Stimulated activated CD8-positive, alpha-beta memory T cell treated with anti-CD3 and anti-CD28 coated beads, Interleukin-4, amount 100 ng/mL, for 4 hours (primary cell): ENCODE data around the gene POMT2.

Experiments
- DNase-seq, 2 donors: peaks; one replicate each; pipeline ENCODE4 v3.0.0-alpha.2; 2020; ENCODE audit warnings: low read depth in 2 of 2, low spot score in 1 of 2

POMT2 gene

GRCh38 chr14:77268989-77269600 lies 51.6 kb downstream of the POMT2 start:
- DNase-seq: no peak

DNA sequence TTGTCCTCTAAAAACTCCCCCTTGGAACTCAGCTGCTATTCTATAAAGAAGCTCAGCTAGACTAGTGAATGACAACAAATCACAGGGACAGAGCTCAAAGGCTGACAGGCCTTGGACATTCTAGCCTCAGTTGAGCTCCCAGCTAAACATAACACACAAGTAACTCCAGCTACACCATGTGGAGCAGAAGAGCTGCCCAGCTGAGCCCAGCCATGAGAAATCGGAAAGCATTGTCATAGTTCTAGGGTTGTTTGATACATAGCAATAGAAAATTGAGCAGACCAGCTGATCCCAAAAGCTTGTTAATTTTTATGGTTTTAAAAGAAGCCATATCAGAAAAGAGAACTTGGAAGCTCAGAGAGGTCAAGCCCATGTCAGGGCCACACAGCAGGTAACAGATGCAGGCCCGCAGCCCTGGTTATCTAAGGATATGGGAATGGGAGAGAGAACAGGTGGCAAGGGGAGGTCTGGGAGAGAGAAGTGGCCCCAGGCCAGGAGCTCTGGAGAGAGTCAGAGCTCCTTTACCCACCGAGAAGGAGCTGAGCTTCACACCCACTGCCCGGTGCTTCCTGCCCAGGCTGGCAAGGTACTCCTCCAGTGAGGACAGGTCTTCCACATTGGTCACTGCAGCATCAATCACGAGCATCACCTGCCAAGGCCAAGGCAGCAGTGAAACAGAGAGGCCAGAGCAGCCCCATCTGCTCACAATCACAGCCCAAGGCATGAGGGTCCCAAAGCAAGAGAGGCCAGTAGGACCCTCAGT lies 52.6 kb downstream of the POMT2 start:
- no peak for DNase-seq

DNA sequence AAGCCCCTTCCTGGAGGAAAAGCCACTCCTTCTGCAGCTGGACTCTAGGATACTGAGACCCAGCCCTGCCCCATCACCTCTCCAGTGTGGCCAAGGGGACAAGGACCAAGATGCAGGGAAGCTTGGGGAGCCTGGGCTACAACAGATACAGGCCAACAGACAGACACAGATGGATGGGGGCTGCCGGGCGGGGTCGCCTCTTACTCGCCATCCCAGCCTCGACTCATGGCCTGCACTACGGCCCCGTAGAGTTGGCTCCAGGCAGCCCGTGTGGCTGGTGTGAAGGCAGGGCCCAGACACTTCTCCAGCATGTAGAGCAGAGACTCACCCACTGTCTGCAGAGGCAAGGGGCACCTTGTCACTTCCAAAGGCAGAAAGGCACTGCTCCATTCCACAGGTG lies 54.3 kb downstream of the POMT2 start:
- no peak for DNase-seq

DNA sequence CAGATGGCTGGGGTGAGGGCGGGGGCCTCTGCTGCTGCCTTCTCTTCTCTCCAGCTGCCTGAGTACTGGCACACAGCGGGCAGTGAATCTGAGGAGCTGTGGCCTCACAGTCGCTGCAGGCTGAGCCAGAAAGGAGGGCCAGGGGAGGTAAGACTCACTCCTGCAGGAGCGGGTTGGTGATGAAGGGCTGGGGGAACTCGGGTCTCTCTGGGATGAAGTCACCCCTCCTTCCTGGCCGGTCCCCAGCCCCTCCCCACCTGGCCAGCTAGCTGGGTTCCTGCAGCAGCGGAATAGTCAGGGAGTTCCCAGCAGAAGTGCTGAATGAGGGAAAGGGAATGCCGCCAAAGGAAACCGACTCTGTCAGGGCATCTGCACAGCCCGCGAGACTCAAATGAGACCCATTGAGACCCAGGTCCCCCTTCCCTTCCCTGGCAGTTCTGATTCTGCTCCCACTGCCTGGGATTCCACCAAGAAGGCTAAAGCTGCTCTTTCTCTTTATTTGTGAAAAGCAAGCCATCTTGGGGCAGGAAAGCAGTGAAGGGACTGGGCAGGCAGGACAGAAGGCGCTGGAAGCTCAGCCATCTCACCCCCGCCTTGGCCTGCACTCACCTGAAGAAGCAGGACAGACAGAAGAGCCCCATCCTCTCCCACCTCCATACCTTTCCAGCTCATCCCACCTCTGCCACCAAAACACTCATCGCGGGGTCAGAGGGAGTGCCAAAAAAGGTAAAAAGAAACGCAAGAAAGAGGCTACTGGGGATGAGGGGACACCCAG lies 54.9 kb downstream of the POMT2 start:
- DNase-seq: no peak

DNA sequence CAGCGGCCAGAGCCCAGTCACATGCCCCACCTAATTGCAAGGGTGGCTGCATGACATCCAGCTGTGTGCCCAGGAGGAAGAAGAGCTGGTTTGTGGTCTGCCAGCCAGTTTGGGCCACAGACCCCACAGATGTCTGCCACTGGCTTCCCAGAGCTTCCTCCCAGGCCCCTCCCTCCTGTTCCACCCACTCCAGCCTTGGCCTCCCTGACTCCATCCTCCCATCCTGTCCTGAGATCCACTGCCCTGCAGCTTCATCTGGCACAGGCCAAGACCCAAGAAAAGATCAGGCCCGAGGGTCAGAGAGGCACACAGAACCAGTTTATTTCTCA lies 55.5 kb downstream of the POMT2 start:
- DNase-seq: no peak

GRCh38 chr14:77264466-77265186 lies 56.1 kb downstream of the POMT2 start:
- no peak for DNase-seq

GRCh38 chr14:77260631-77261030 lies 60.1 kb downstream of the POMT2 start:
- DNase-seq: no peak

DNA sequence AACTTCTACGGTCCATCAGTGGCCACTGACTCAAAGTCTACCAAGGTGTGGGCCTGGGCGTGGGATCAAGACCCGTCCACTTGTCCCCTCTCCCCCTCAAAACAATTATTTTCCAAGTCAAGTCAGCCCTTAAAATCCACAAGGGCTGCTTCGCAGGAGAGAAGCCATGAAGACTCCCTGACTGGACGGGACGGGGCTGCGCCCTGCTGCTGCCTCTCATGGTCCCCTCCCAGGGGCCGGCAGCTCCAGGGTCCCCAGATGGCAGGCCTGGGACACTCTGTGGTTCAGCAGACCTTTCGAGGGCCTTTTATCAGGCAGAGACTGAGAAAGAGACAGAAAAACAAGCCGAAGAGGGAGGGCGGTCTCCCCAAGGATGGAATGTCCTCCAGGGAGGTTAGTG lies 60.5 kb downstream of the POMT2 start:
- no peak for DNase-seq

- no peak for DNase-seq
Observed at GRCh38 chr14:77259025-77259715, 61.5 kb downstream of the POMT2 start.

- DNase-seq: no peak
Observed at GRCh38 chr14:77258566-77258965, 62.1 kb downstream of the POMT2 start.

- no peak for DNase-seq
Observed at GRCh38 chr14:77257700-77258099, 63.0 kb downstream of the POMT2 start.

DNA sequence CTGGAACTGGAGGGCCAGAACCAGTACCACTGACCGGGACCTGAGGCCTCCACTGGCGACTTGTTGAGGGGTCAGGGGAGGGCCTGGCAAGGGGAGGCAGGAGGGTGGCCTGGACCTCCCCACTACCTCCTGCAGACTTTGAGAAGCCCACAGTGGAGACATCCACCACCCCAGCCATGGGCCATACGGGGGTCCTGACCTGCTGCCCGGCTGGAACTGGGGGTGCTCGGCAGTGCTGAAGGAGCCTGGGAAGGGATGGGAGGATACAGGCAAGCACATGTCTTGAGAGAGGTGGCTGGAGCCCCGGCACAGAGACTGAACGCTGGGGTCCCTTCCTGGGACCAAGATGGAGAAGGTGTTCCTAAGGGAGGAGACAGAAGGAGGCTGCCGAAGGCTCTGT lies 64.0 kb downstream of the POMT2 start:
- DNase-seq: no peak

- DNase-seq: no peak
Observed at GRCh38 chr14:77253333-77254190, 67.1 kb downstream of the POMT2 start.

GRCh38 chr14:77251870-77252269 lies 68.8 kb downstream of the POMT2 start:
- no peak for DNase-seq

- no peak for DNase-seq
Observed at GRCh38 chr14:77250927-77251326, 69.8 kb downstream of the POMT2 start.

GRCh38 chr14:77249286-77249685 lies 71.4 kb downstream of the POMT2 start:
- no peak for DNase-seq

DNA sequence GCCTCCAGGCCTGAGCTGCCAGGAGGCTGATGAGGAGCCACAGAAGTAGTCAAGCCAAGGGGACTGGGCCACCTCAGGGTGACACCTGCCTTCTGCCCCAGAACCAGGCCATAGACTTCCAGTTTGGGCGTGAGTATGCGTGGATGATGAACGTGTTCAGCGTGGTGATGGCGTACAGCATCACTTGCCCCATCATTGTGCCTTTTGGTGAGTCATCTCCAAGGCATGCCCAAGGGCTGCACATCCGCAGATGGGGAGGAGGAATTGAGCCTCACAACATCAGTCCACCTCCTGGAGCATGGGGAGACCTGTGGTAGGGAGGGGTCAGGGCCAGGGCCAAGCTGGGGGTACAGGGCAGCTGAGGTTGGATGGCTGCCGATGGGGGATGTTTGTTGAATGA lies 72.0 kb downstream of the POMT2 start:
- DNase-seq: no peak

GRCh38 chr14:77246784-77247183 lies 73.9 kb downstream of the POMT2 start:
- no peak for DNase-seq

DNA sequence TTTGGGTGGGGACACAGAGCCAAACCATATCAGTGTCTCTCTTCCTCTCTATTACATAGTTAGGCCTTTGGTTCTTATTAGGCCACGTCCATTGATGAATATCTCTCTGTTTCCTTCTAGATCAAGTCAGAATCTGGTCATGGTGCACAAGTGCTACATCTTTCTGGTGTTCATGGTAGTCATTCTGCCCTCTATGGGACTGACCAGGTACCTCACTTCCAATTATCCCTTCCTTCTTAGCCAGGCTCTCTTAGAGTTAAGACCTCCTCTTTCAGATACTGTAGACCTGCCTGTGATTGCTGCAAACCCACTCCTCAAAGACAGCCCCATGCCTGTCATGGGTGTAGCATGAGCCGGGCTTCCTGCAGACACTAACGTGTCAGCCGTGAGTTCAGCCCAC lies 74.9 kb downstream of the POMT2 start:
- no peak for DNase-seq

- DNase-seq: no peak
Observed at GRCh38 chr14:77243853-77244252, 76.8 kb downstream of the POMT2 start.
